NCI-H524 treated with DMSO at 0.1 percent for 48 hours (cell line): ENCODE data around the gene PARD3.
A peak's percentile ranks its signal among the peaks of the same experiment; 100 is the strongest.
"Not testable (repeated sequence)": the region's sequence is repeated elsewhere in the genome, so short reads cannot be mapped to it uniquely, and the experiment has no call there.

Experiments used
- DNase-seq: peaks from one replicate; lab custom pipeline; 2025; lab: John Stamatoyannopoulos, UW

The PARD3 gene

DNA sequence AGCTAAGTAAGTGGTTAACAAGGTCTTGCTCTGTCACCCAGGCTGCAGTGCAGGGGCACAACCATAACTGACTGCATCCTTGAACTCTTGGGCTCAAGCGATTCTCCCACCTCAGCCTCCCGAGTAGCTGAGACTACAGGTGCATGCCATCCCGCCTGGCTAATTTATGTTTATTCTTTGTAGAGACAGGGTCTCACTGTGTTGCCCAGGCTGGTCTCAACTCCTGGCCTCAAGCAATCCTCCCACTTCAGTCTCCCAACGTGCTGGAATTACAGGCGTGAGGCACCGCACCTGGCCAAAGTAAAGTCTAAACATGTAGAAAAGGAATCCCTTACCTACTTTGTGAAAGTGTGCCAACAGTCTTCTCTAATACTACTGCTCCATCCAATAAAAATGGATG lies 17.9 kb downstream of the PARD3 start:
- DNase-seq: no peak

DNA sequence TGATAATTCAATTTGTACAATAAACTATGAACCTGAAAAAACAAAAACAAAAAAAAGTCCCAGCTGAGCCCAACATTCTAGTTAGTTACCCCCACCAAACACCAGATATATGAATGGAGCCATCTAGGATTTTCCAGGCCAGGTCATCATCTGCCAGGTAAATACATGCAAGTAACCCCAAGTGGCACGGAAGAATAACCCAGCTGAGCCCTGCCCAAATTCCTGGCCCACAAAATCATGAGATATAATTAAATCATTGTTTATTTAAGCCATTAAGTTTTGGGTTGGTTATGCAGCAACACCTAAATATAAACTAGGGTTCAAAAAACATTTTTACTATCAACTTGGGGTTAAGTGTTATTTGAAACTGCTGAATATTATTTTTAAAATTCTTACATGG lies 19.0 kb downstream of the PARD3 start:
- DNase-seq: no peak

DNA sequence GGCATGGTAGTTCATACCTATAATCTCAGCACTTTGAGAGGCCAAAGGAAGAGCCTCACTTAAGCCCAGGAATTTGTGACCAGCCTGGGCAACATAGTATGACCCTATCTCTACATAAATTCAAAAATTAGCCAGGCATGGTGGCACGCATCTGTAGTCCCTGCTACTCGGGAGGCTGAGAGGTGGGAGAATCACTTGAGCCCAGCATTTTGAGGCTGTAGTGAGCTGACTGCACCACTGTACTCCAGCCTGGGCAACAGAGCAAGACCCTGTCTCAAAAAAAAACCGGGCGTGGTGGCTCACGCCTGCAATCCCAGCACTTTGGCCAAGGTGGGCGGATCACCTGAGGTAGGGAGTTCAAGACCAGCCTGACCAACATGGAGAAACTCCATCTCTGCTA lies 19.8 kb downstream of the PARD3 start:
- DNase-seq: no peak

DNA sequence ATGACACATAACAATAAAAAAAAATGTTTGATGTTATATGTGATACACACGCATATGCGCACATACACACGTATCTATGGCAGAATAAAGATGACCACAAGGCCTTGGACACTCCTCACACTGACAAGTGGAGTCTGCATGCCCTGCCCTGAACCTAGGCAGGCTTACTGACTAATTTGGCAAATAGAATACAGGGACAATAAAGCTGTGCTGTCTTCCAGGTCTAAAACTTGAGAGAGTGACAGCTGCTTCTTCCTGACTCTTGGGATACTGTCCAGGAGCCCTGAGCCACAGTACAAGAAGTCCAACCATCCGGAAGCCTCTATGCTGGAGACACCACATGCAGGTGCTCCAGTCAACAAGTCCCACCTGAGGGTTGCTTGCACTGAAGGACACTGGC lies 20.3 kb downstream of the PARD3 start:
- no peak for DNase-seq

DNA sequence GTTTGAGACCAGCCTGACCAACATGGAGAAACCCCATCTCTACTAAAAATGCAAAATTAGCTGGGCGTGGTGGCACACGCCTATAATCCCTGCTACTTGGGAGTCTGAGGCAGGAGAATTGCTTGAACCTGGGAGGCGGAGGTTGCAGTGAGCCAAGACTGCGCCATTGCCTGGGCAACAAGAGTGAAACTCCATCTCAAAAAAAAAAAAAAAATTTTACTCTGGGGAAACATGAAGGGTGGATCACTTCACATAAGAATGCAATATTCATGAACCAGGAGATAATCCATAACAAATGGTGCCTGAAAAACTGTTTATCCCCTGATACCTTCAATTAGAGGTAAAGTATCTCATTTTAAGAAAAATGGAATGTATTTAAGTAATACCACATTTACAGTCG lies 21.5 kb downstream of the PARD3 start:
- not testable (repeated sequence) for DNase-seq

DNA sequence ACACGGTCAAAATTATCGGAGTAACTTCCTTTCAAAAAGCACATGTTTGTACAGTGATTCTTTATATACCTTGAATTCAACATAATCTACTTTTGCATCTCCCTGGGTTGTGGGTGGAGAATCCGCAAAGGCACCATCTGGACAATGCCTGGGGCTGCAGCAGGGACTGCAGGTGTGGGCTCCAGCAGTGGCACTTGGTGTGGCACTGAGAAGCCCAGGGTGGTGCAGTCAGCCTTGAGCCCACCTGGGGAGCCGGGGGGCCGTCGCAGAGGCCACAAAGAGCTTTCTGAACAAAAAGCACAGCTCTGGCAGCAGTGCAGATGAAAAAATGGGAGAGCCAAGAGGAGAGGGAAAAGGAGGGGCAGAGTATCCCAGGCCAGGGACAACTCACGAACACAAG lies 22.2 kb downstream of the PARD3 start:
- no peak for DNase-seq

DNA sequence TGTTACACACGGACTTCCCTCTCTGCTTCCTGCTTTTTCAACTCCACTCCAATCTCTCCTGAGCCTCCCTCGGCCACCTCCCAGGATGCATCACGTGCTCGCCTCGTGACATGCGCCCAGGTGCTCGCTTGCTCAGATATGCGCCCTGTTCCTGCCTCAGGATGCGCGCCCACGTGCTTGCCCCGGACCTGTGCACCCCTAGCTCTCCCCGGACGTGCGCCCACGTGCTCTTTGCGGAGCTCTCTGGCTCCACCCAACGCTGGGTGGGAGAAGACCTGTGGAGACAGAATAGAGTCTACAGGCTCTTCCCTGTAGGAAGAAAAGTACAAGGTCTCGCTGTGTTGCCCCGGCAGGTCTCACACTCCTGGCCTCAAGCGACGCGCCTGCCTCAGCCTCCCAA lies 23.1 kb downstream of the PARD3 start:
- DNase-seq: no peak

DNA sequence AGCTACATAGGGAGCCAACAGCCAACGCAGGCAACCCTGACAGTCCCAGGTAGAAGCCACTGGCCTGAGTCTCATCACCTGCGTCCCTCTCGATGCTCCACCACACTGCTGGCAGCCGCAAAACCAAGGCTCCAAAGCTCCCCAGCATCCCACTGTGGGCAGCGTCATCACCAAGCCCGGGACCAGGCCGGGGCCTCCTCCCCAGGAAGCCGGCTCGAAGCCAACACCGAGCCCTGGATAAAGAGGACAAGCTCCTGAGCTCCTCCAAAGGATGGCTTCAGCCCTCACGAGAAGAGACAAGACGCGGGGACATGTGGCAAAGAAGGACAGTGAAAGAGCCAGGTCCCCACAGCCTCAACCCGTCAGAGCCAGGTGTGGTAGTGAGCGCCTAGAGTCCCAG lies 23.9 kb downstream of the PARD3 start:
- no peak for DNase-seq

DNA sequence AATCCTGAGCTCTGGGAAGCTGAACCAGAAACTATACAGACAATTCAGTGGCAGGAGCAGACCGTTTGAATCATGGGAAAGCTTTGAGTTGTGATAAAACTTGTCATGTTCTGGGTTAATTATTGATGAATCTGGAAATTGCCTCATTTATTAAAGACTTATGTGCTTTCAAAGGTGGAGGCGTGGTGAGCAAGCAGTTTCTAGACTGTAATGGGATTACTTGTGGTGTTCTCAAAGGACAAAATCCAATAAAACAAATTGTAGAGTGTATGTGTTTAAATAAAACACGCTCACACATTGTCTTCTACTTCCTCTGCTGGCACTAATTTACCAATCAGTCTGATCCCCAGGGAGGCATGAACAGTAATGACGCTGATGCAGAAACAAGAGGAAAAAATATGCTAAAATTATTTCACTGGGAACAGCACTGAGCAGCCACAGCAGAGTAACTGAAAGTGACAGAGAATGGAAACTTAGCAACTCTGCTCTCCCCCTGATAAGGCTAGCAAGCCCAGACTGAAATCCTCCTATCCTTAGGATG lies 25.1 kb downstream of the PARD3 start:
- DNase-seq: no peak

DNA sequence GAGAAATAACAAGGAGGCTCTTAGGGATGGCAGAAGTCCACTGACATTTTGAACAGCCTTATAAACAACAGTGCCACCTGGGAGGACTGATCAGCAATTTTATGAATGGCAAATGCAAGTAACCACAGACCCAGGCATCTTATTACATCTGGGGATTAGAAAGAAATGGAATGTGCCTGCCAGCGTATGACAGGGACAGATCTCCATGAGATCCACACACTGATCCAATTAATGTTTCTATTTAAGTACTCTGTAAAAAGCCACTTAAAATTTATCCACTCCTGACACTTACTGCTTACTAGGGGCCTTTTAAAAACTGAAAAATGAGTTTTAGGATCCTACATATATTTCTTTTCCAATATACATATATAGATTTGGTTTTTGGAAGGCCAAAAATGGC lies 28.6 kb downstream of the PARD3 start:
- DNase-seq: peak; percentile 76

DNA sequence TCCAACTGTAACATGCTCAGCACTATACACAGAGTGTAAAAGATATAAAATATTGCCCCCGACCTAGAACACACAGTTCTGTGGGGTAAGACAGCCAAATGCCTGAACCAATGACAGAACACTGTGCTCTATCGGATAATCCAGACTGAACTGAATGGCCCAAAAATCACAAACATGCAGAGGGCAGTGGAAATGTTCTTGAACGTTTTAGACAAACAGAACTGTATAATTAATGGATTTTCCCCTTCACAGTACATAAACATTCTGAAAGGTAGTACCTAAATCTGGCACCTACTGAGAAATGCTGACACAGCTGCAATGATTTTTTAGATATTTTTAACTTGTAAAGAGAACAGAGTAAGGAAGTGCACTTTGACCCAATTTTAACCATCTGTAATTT lies 33.4 kb downstream of the PARD3 start:
- DNase-seq: no peak

DNA sequence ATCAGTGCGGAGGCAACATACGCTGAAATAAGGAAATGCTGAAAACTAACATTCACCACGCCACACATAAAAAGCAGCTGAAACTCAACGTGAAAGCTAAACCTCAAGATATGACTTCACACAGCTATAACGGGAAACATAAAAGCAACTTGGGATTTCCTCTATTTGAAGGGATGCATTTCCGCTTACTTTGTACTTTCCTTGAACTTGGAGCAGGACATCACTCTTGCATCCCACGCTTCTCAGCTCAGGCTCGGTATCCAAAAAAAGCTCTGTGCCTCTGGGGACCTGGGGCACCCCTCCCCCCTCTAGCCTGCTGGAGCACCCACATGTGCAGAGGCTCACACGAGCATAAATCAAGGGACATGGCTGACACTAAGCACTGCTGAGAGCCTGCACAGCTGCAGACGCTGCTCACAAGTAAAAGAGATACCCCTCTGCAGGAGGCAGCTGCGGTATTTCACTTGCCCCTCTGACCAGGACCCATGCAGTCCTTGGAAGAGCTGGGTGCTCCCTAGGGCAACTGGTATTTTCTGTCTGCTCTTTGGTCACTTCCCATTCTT lies 34.2 kb downstream of the PARD3 start:
- DNase-seq: no peak

DNA sequence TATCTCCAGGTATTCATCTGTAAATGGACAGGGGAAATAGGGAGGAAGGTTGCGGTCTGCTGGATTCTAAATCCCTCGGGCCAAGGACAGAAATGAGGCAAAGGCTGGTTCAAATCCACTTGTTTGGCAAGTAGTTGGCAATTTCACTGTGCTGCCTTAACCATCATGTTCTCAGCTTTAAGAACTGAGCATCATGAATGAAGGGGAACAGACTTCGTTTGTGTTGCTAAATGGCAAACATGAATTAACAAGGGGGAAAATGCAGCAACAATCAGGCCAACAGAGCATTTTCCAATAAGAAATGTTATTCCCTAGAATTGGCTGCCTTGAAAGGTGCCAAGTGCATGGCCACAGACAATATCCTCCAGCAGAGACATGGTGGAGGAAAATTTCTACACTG lies 36.9 kb downstream of the PARD3 start:
- DNase-seq: no peak

DNA sequence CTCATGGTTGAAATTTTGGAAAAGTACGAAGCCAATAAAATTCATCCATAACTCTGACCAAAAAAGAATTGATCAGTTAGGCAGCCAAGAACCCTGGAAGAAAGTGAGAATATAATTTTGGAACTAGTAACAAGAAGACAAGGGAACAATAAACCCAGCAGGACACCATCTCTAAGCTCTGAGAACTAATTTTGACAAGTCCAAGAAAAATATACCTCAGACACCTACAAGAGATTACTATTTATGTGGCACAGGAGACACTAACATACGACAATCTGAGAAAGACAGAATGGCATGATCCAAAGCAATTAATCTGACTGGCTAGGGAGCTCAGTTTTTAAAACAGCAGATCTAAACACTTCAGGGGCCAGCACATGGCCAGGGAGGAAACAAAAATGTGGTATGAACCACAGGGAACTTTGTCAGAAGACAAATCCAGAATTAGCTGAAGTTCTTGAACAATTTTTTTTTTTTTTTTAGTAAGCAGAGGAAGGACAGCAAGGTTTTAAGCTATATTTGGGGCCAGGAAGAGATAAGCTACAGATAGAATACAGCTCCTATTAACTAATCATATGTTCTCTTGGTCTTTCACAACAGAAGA lies 38.9 kb downstream of the PARD3 start:
- DNase-seq: no peak

DNA sequence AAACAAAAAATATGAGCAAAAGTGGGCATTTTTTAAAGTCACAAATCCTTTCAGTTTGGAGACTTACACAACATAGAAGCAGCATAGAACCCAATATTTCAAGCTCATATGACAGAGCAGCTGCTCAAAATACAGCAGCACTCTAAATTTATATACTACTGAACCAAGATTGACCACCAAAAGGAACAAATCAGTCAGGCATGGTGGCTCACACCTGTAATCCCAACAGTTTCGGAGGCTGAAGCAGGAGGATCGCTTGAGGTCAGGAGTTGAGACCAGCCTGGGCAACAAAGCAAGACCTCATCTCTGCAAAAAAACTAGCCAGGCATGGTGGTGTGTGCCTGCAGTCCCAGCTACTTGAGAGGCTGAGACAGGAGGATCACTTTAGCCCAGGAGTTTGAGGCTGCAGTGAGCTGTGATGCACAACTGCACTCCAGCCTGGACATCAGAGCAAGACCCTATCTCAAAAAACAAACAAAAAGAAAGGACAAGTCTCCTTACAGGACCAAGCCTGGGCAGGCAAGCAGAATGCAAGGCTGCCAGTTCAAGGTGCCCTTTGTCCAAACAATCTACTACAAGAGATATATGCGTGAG lies 40.0 kb downstream of the PARD3 start:
- DNase-seq: no peak

DNA sequence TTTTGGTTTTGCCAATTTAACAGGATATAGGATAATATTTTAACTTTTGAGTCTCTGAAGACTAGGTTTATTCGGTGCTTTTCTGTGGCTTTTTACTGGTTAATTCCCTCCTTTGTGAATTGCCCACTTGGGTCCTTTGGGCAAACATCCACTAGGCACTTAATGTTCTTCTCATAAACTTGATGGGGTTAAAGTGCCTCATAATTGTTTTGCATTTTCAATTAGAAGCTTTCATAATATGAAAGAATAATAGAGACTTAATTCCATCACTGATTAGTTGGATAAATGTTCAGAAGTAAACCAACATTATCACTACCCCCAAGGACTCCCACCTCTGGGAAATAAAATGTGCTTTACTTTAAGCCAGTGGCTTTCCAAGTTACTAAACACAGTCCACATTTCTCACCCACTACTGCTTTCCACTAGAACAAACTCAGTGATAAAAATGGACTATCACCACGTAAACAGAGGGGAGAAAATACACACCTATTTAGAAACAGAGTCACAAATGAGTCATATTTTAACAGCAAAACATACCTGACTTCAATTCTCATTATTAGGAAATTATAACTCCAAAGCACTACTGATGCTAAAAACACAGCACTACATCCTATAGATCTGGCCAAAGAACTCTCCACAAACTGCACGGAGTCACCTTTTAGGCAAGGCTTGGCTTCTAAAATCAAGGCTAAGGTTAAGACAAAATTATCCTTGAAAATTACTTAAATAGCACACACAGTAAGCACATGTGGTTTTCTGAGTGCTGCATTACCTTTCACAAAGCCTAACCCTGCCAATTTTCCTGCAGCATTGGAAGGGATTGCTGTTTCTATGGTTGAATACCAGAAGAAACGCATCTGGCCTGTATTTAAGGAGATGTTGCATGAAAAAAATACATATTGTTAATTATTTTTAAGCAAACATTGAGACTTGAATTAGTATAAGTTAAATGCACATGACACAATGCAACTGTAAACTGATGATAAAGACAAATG lies 41.2 kb downstream of the PARD3 start:
- no peak for DNase-seq

DNA sequence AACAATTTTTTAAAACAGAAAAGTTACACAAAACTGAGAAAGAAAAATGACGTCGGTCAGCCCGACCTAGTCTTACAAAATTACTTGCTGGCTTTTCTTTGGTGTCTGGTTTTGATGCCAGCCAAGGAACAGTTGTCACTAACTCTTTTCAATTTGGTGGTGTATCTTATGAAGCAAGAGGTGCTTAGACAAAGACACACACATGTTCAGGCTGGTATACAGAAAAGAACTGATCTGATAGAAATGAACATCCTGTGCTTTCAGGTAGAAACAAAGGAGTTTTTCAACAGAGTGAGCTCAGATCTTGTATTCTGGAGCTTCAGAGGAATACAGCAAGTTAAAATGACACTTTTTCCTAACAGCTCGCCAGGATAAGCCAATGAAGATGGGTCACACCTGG lies 43.6 kb downstream of the PARD3 start:
- DNase-seq: no peak

DNA sequence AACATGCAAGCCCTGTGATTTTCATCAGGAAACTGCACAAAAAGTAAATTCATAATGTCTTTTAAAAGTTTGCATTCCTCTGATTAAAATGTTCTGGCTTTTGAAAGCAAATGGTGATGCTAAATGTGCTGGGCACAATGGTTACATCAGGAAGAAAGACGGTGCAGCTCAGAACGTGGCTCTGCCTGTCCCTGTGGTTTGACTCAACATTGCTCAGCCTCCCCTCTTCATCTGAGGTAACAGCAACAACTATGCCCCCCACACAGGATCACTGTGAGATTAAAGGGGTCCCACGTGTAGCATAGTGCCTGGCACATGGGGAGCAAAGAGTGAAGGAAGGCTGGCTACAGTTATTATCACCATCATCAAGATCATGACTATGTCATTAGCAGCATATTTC lies 44.0 kb downstream of the PARD3 start:
- no peak for DNase-seq

DNA sequence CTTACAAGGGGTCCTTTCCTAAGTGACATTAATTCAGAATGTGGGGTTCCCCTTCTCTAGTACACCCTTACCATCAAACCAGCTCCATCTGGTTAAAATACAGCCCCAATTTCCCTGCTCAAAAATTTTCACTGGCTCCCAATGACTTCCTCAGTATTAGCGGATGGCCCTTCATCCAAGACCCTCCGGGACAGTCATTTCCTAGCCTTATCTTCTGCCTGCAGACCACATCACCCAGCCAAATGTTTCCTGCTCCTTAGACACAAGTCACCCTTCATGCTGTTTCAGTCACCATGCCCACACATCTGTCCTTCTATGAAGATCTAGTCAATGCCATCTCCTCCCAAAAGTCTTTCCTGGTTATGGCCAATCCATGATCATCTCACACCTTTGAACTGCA lies 45.2 kb downstream of the PARD3 start:
- no peak for DNase-seq

DNA sequence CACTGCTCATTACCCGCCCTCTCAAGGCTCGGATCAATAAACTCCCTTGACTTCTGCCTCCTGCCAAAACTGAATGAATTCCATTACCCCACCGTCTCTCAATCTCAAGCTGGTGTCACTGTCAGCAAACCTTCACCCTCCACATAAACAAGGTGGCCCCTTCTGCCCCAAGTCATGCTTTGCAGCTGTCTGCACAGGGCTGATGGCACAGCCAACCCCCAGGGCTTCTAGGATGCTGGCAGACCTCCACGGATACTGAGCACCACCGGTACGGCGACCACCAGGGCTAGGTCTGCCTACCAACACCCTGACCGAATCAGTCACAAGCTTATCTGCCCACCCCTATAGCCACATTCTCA lies 46.1 kb downstream of the PARD3 start:
- DNase-seq: no peak

DNA sequence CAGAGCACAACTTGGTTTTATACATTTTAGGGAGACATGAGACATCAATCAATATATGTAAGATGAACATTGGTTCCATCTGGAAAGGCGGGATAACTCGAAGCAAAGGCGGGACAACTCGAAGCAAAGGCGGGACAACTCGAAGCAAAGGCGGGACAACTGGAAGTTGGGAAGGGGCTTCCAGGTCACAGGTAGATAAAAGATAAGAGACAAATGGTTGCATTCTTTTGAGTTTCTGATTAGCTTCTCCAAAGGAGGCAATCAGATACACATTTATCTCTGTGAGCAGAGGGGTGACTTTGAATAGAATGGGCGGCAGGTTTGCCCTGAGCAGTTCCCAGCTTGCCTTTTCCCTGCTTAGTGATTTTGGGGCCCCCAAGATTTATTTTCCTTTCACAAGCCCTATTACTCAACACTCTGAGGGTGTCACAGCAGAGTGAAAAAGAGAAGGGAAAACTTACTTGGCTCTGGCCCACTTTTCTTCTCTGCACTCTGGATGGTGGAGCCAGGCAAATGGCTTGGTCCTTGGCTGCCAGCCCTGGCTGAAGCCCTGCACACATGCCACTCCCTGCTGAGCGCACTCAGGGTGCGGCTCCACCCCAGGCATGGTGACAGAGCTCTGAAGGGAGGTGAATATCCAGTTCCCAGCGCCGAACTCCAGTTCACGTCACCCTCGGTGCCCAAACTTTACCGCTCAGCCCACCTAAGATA lies 46.7 kb downstream of the PARD3 start:
- DNase-seq: no peak
